Adrenal gland (tissue), 5 donors: ENCODE measurements around the gene RPL28.
"Not testable (repeated sequence)": the region's sequence is repeated elsewhere in the genome, so short reads cannot be mapped to it uniquely, and the experiment has no call there.

Experiments used
- CTCF ChIP-seq, 6 experiments: fragments of 450-650 bp in 4 of 6; fragments of 200-600 bp in 2 of 6; sonication (generic) in 1 of 6; IDR thresholded peaks; 1 replicate in 5 of 6; 2 replicates in 1 of 6; pipeline versions ENCODE4 v1.5.1 to v1.8.0; 2016 to 2021; ENCODE audit warnings: antibody characterized with exemption in 6 of 6, mild to moderate bottlenecking in 2 of 6, moderate library complexity in 1 of 6
- POLR2A ChIP-seq, 2 donors: fragments of 450-650 bp; IDR thresholded peaks; one replicate each; pipeline ENCODE4 v1.6.1; 2017; ENCODE audit warnings: antibody characterized with exemption in 2 of 2, mild to moderate bottlenecking in 2 of 2, moderate library complexity in 1 of 2
- donor health status: DM: no; HTN: no; CAD: no.

- not testable (repeated sequence) for TF ChIP-seq CTCF, POLR2A (IDR thresholded peaks at IDR 0.05)
Observed at GRCh38 chr19:55448175-55448490, 62.4 kb downstream of the RPL28 start.
